Measurements from ENCODE around the gene EPB41L1. TPM values are rescaled to one million over a fixed set of nuclear protein-coding genes. Genes with fewer than 3 reads are reported as not detected.

The EPB41L1 gene
- total RNA-seq, 1 donor = 18.1 TPM

GRCh38 chr20:36255445-36255844 lies 100.9 kb downstream of the EPB41L1 start:
- H3K4me3 ChIP-seq (ENCODE audit: low read depth, low read length) = no peak overlapping the region
- no peak for DNase-seq (ENCODE audit: low read depth)
- TF ChIP-seq, protein P1, sequence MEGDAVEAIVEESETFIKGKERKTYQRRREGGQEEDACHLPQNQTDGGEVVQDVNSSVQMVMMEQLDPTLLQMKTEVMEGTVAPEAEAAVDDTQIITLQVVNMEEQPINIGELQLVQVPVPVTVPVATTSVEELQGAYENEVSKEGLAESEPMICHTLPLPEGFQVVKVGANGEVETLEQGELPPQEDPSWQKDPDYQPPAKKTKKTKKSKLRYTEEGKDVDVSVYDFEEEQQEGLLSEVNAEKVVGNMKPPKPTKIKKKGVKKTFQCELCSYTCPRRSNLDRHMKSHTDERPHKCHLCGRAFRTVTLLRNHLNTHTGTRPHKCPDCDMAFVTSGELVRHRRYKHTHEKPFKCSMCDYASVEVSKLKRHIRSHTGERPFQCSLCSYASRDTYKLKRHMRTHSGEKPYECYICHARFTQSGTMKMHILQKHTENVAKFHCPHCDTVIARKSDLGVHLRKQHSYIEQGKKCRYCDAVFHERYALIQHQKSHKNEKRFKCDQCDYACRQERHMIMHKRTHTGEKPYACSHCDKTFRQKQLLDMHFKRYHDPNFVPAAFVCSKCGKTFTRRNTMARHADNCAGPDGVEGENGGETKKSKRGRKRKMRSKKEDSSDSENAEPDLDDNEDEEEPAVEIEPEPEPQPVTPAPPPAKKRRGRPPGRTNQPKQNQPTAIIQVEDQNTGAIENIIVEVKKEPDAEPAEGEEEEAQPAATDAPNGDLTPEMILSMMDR (IDR thresholded peaks at IDR 0.05; ENCODE audit: insufficient read depth, low read length) = no peak

GRCh38 chr20:36259177-36260061 lies 104.9 kb downstream of the EPB41L1 start:
- no peak for DNase-seq (ENCODE audit: low read depth)
- H3K4me3 ChIP-seq (ENCODE audit: low read depth, low read length) = no peak overlapping the region
- TF ChIP-seq, protein P1 (IDR thresholded peaks at IDR 0.05; ENCODE audit: insufficient read depth, low read length) = no peak

DNA sequence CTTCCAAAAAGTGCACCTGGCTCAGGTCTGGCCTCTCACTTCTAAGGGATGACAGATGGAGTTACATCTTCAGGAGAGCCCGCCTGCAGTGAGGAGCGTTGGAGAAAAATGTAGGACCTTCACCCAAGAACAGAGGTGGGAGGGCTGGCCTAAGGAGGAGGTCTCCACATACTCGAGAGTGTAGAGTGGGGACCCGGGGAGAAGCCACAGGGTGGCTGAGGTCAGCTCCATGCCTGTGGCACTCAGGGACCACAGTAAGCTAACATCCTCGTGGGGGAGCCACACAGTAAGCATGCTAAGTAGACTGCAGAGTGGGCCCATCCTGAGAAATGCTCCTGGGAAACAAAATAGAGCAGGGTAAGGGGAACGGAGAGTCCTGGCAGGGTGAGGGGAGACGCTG lies 105.8 kb downstream of the EPB41L1 start:
- DNase-seq (ENCODE audit: low read depth) = no peak
- H3K4me3 ChIP-seq (ENCODE audit: low read depth, low read length) = no peak overlapping the region
- TF ChIP-seq, protein P1 (IDR thresholded peaks at IDR 0.05; ENCODE audit: insufficient read depth, low read length) = no peak

- H3K4me3 ChIP-seq (ENCODE audit: low read depth, low read length) = no peak overlapping the region
- TF ChIP-seq, protein P1 (IDR thresholded peaks at IDR 0.05; ENCODE audit: insufficient read depth, low read length) = no peak
- no peak for DNase-seq (ENCODE audit: low read depth)
Observed at GRCh38 chr20:36261389-36262105, 107.0 kb downstream of the EPB41L1 start.

GRCh38 chr20:36262440-36262839 lies 107.9 kb downstream of the EPB41L1 start:
- DNase-seq (ENCODE audit: low read depth) = no peak
- H3K4me3 ChIP-seq (ENCODE audit: low read depth, low read length) = no peak overlapping the region
- TF ChIP-seq, protein P1 (IDR thresholded peaks at IDR 0.05; ENCODE audit: insufficient read depth, low read length) = no peak

DNA sequence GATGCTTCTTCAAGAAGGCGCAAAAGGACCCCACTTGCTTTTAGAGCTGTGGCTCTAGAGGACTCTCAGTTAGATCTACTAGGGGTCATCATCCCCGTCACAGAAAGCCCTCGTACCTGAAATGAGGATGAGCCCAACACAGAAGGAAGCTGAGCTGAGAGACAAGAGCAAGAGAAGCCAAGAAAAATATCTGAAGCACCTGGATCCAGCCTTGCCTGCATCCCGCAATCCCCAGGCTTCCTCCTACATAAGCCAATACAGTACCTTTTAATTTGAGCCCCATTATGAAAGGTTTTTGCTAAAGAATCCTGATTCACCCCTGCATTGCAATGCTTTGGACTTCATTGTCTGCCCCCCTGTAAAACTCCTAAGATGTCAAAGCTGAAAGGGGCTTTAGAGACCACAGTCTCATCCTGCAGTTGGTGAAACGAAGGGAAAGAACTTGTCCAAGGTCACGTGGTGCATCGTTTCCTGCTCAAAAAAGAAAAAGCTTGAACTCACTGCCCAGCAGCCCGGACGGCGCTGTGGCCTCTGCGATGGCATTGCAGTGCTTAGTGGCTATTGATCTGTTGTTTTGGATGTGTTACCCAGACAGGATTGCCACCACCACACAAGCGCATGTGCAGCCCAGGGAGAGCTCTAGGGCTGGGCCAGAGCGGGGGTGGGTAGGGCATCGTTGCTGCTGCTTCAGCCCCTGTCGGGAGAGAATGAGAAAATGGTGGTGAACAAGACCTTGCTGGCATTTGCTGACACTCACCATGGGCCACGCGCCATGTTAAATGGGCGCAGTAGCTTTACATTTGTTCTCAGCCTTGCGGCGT lies 110.1 kb downstream of the EPB41L1 start:
- H3K4me3 ChIP-seq (ENCODE audit: low read depth, low read length) = no peak overlapping the region

More for the DNA sequence above, 110.1 kb downstream of the EPB41L1 start:
- TF ChIP-seq, protein P1 (IDR thresholded peaks at IDR 0.05; ENCODE audit: insufficient read depth, low read length) = no peak
- DNase-seq (ENCODE audit: low read depth) = no peak
